ENCODE data around the gene DIRAS1.
"Not testable (repeated sequence)": the region's sequence is repeated elsewhere in the genome, so short reads cannot be mapped to it uniquely, and the experiment has no call there.

DIRAS1 gene

GRCh38 chr19:2691951-2692350 lies 29.2 kb downstream of the DIRAS1 start:
- WGBS, 2 experiments: 91 to 92% methylated on average over 9 of the region's 9 CpGs
- Histone ChIP-seq H3K9me3 (ENCODE audit: control insufficient read depth, low read length) (no peaks in the 10 kb centered on the region), H3K36me3 (ENCODE audit: control insufficient read depth, insufficient read depth, low read length) (no peaks in the 10 kb centered on the region), H3K27me3 (ENCODE audit: control insufficient read depth, insufficient read depth, low read length, poor library complexity, severe bottlenecking) (no peaks in the 10 kb centered on the region), H3K27ac (ENCODE audit: insufficient read depth, low read depth, low read length, poor library complexity, severe bottlenecking) (no peak overlapping the region), H3K4me1 (ENCODE audit: control insufficient read depth, insufficient read depth, low read length) (no peaks in the 10 kb centered on the region), H3K4me3 (ENCODE audit: insufficient read depth, low read depth, low read length) (no peak overlapping the region)

- Histone ChIP-seq H3K4me1 (ENCODE audit: control insufficient read depth, insufficient read depth, low read length) (no peaks in the 10 kb centered on the region), H3K9me3 (ENCODE audit: control insufficient read depth, low read length) (no peaks in the 10 kb centered on the region)
Observed at GRCh38 chr19:2690856-2691255, 30.3 kb downstream of the DIRAS1 start.

GRCh38 chr19:2686360-2686759 lies 34.8 kb downstream of the DIRAS1 start:
- Histone ChIP-seq H3K36me3 (ENCODE audit: control insufficient read depth, insufficient read depth, low read length) (no peaks in the 10 kb centered on the region), H3K27ac (ENCODE audit: insufficient read depth, low read depth, low read length, poor library complexity, severe bottlenecking) (no peak overlapping the region), H3K4me1 (ENCODE audit: control insufficient read depth, insufficient read depth, low read length) (no peaks in the 10 kb centered on the region), H3K4me3 (ENCODE audit: insufficient read depth, low read depth, low read length) (no peak overlapping the region), H3K27me3 (ENCODE audit: control insufficient read depth, insufficient read depth, low read length, poor library complexity, severe bottlenecking) (no peaks in the 10 kb centered on the region), H3K9me3 (ENCODE audit: control insufficient read depth, low read length) (no peaks in the 10 kb centered on the region)
- 90 to 94% methylated on average over 17 of the region's 17 CpGs for WGBS, 2 experiments

More at GRCh38 chr19:2690856-2691255, 30.3 kb downstream of the DIRAS1 start:
- WGBS, 2 experiments: 88 to 92% methylated on average over 9 to 11 of the region's 11 CpGs
- Histone ChIP-seq H3K4me3 (ENCODE audit: insufficient read depth, low read depth, low read length) (no peak overlapping the region), H3K27ac (ENCODE audit: insufficient read depth, low read depth, low read length, poor library complexity, severe bottlenecking) (no peak overlapping the region), H3K36me3 (ENCODE audit: control insufficient read depth, insufficient read depth, low read length) (no peaks in the 10 kb centered on the region), H3K27me3 (ENCODE audit: control insufficient read depth, insufficient read depth, low read length, poor library complexity, severe bottlenecking) (no peaks in the 10 kb centered on the region)

- Histone ChIP-seq H3K36me3 (ENCODE audit: control insufficient read depth, insufficient read depth, low read length) (no peaks in the 10 kb centered on the region), H3K27me3 (ENCODE audit: control insufficient read depth, insufficient read depth, low read length, poor library complexity, severe bottlenecking) (no peaks in the 10 kb centered on the region), H3K4me3 (ENCODE audit: insufficient read depth, low read depth, low read length) (no peak overlapping the region), H3K9me3 (ENCODE audit: control insufficient read depth, low read length) (no peaks in the 10 kb centered on the region), H3K27ac (ENCODE audit: insufficient read depth, low read depth, low read length, poor library complexity, severe bottlenecking) (peak overlapping the region; percentile 26), H3K4me1 (ENCODE audit: control insufficient read depth, insufficient read depth, low read length) (no peaks in the 10 kb centered on the region)
- WGBS, 2 experiments: 91 to 92% methylated on average over 6 of the region's 6 CpGs
Observed at GRCh38 chr19:2685204-2685704, 35.9 kb downstream of the DIRAS1 start.

- Histone ChIP-seq H3K27me3 (ENCODE audit: control insufficient read depth, insufficient read depth, low read length, poor library complexity, severe bottlenecking) (no peaks in the 10 kb centered on the region), H3K4me3 (ENCODE audit: insufficient read depth, low read depth, low read length) (no peak overlapping the region), H3K9me3 (ENCODE audit: control insufficient read depth, low read length) (no peaks in the 10 kb centered on the region), H3K4me1 (ENCODE audit: control insufficient read depth, insufficient read depth, low read length) (no peaks in the 10 kb centered on the region), H3K36me3 (ENCODE audit: control insufficient read depth, insufficient read depth, low read length) (no peaks in the 10 kb centered on the region), H3K27ac (ENCODE audit: insufficient read depth, low read depth, low read length, poor library complexity, severe bottlenecking) (no peak overlapping the region)
- WGBS, 2 experiments: 85 to 86% methylated on average over 20 of the region's 20 CpGs
Observed at GRCh38 chr19:2683430-2684003, 37.7 kb downstream of the DIRAS1 start.

GRCh38 chr19:2680808-2681207 lies 40.4 kb downstream of the DIRAS1 start:
- Histone ChIP-seq H3K27ac (ENCODE audit: insufficient read depth, low read depth, low read length, poor library complexity, severe bottlenecking) (no peak overlapping the region), H3K4me3 (ENCODE audit: insufficient read depth, low read depth, low read length) (no peak overlapping the region), H3K27me3 (ENCODE audit: control insufficient read depth, insufficient read depth, low read length, poor library complexity, severe bottlenecking) (peaks cover 3% of the 10 kb centered on the region), H3K4me1 (ENCODE audit: control insufficient read depth, insufficient read depth, low read length) (no peaks in the 10 kb centered on the region), H3K9me3 (ENCODE audit: control insufficient read depth, low read length) (no peaks in the 10 kb centered on the region), H3K36me3 (ENCODE audit: control insufficient read depth, insufficient read depth, low read length) (no peaks in the 10 kb centered on the region)
- 91 to 94% methylated on average over 10 to 11 of the region's 11 CpGs for WGBS, 2 experiments

- Histone ChIP-seq H3K27me3 (ENCODE audit: control insufficient read depth, insufficient read depth, low read length, poor library complexity, severe bottlenecking) (peaks cover 12% of the 10 kb centered on the region), H3K9me3 (ENCODE audit: control insufficient read depth, low read length) (no peaks in the 10 kb centered on the region), H3K36me3 (ENCODE audit: control insufficient read depth, insufficient read depth, low read length) (no peaks in the 10 kb centered on the region), H3K4me1 (ENCODE audit: control insufficient read depth, insufficient read depth, low read length) (no peaks in the 10 kb centered on the region), H3K4me3 (ENCODE audit: insufficient read depth, low read depth, low read length) (no peak overlapping the region), H3K27ac (ENCODE audit: insufficient read depth, low read depth, low read length, poor library complexity, severe bottlenecking) (no peak overlapping the region)
- WGBS, 2 experiments: 92% methylated on average over 2 of the region's 2 CpGs
Observed at GRCh38 chr19:2679439-2679838, 41.7 kb downstream of the DIRAS1 start.

GRCh38 chr19:2678948-2679347 lies 42.2 kb downstream of the DIRAS1 start:
- WGBS, 2 experiments: 89 to 93% methylated on average over 5 of the region's 5 CpGs
- H3K36me3 ChIP-seq (ENCODE audit: control insufficient read depth, insufficient read depth, low read length); H3K9me3 ChIP-seq (ENCODE audit: control insufficient read depth, low read length); H3K4me1 ChIP-seq (ENCODE audit: control insufficient read depth, insufficient read depth, low read length); H3K27ac ChIP-seq (ENCODE audit: insufficient read depth, low read depth, low read length, poor library complexity, severe bottlenecking); H3K4me3 ChIP-seq (ENCODE audit: insufficient read depth, low read depth, low read length): not testable (repeated sequence)
- peaks cover 12% of the 10 kb centered on the region for H3K27me3 ChIP-seq (ENCODE audit: control insufficient read depth, insufficient read depth, low read length, poor library complexity, severe bottlenecking)

GRCh38 chr19:2678044-2678671 lies 43.0 kb downstream of the DIRAS1 start:
- WGBS, 2 experiments: 94% methylated on average over 8 of the region's 8 CpGs
- H3K9me3 ChIP-seq (ENCODE audit: control insufficient read depth, low read length): no peaks in the 10 kb centered on the region
- no peaks in the 10 kb centered on the region for H3K36me3 ChIP-seq (ENCODE audit: control insufficient read depth, insufficient read depth, low read length)
- H3K27ac ChIP-seq (ENCODE audit: insufficient read depth, low read depth, low read length, poor library complexity, severe bottlenecking): no peak overlapping the region
- no peak overlapping the region for H3K4me3 ChIP-seq (ENCODE audit: insufficient read depth, low read depth, low read length)
- H3K27me3 ChIP-seq (ENCODE audit: control insufficient read depth, insufficient read depth, low read length, poor library complexity, severe bottlenecking): peaks cover 12% of the 10 kb centered on the region
- no peaks in the 10 kb centered on the region for H3K4me1 ChIP-seq (ENCODE audit: control insufficient read depth, insufficient read depth, low read length)

GRCh38 chr19:2676823-2677222 lies 44.3 kb downstream of the DIRAS1 start:
- no peak overlapping the region for H3K27ac ChIP-seq (ENCODE audit: insufficient read depth, low read depth, low read length, poor library complexity, severe bottlenecking)
- 90 to 93% methylated on average over 12 of the region's 12 CpGs for WGBS, 2 experiments
- H3K4me3 ChIP-seq (ENCODE audit: insufficient read depth, low read depth, low read length): no peak overlapping the region
- H3K4me1 ChIP-seq (ENCODE audit: control insufficient read depth, insufficient read depth, low read length): no peaks in the 10 kb centered on the region
- H3K27me3 ChIP-seq (ENCODE audit: control insufficient read depth, insufficient read depth, low read length, poor library complexity, severe bottlenecking): peaks cover 12% of the 10 kb centered on the region
- no peaks in the 10 kb centered on the region for H3K9me3 ChIP-seq (ENCODE audit: control insufficient read depth, low read length)
- no peaks in the 10 kb centered on the region for H3K36me3 ChIP-seq (ENCODE audit: control insufficient read depth, insufficient read depth, low read length)
